ENCODE results near the gene NUDT1. TPM values are rescaled to one million over a fixed set of nuclear protein-coding genes. Genes with fewer than 3 reads are reported as not detected.
A peak's percentile ranks its signal among the peaks of the same experiment; 100 is the strongest.

The NUDT1 gene
- total RNA-seq, 1 donor from 2014 or later = 32.2 TPM

- peaks cover 4% of the 10 kb centered on the region for H3K36me3 Mint-ChIP-seq
- H3K27ac Mint-ChIP-seq = peak overlapping the region; percentile 55
- H3K4me3 Mint-ChIP-seq = peak overlapping the region; percentile 27
- H3K27me3 Mint-ChIP-seq = peaks cover 19% of the 10 kb centered on the region
- H3K4me1 Mint-ChIP-seq (ENCODE audit: unreplicated experiment) = peaks cover 31% of the 10 kb centered on the region
- H3K9me3 Mint-ChIP-seq = no peaks in the 10 kb centered on the region
- TF ChIP-seq CTCF (conservative IDR thresholded peaks at IDR 0.05) = no peak
- DNase-seq (ENCODE audit: extremely low spot score, unreplicated experiment) = no peak
Measured at GRCh38 chr7:2299131-2299829, 57.3 kb downstream of the NUDT1 start.

GRCh38 chr7:2299870-2300512 lies 58.0 kb downstream of the NUDT1 start:
- H3K9me3 Mint-ChIP-seq = no peaks in the 10 kb centered on the region
- peak overlapping the region; percentile 55 for H3K27ac Mint-ChIP-seq
- peak overlapping the region; percentile 27 for H3K4me3 Mint-ChIP-seq
- peaks cover 38% of the 10 kb centered on the region for H3K4me1 Mint-ChIP-seq (ENCODE audit: unreplicated experiment)
- no peak for DNase-seq (ENCODE audit: extremely low spot score, unreplicated experiment)
- no peak for TF ChIP-seq CTCF (conservative IDR thresholded peaks at IDR 0.05)
- H3K27me3 Mint-ChIP-seq = peaks cover 19% of the 10 kb centered on the region
- H3K36me3 Mint-ChIP-seq = peaks cover 7% of the 10 kb centered on the region

Small RNA genes lying within 50 kb of the gene (microRNA-seq; reads per million reads assigned to microRNA genes)
- gene MIR6836 = not detected

Other genes starting within 250 kb of the NUDT1 start
- gene MAD1L1, start 9.3 kb upstream of the NUDT1 start, total RNA-seq (ENCODE audit: low replicate concordance) = 32.0 and 40.7 TPM in 2 replicates
- gene MRM2, start within 50 bp of the NUDT1 start, total RNA-seq (ENCODE audit: low replicate concordance) = 29.3 and 35.3 TPM in 2 replicates
- 29.1 and 40.6 TPM in 2 replicates for gene SNX8, start 72.2 kb downstream of the NUDT1 start, total RNA-seq (ENCODE audit: low replicate concordance)
- 178 and 183 TPM in 2 replicates for gene EIF3B, start 112.6 kb downstream of the NUDT1 start, total RNA-seq (ENCODE audit: low replicate concordance)
- gene CHST12, start 161.4 kb downstream of the NUDT1 start, total RNA-seq (ENCODE audit: low replicate concordance) = 17.6 and 22.4 TPM in 2 replicates
- not detected in 2 replicates for gene GRIFIN, start 234.2 kb downstream of the NUDT1 start, total RNA-seq (ENCODE audit: low replicate concordance)